HEK293 (cell line): ENCODE results near the gene PRPF4.
A peak's percentile ranks its signal among the peaks of the same experiment; 100 is the strongest.

ENCODE experiments used
- CTCF ChIA-PET: fragments of 350-600 bp; formaldehyde crosslinking; extraction: SDS; loops from one replicate; lab custom pipeline; 2021; ENCODE audit warnings: antibody characterized with exemption; lab: Yijun Ruan, JAX
- POLR2A ChIA-PET: fragments of 300-600 bp; formaldehyde crosslinking; extraction: SDS; loops from one replicate; lab custom pipeline; 2020; ENCODE audit warnings: antibody characterized with exemption, inconsistent platforms; lab: Yijun Ruan, JAX
- H3K27ac ChIP-seq: fragments of 200-500 bp; sonication (Bioruptor generic); 2 replicates; pipeline ENCODE4 v1.5.1; 2014; ENCODE audit warnings: low read depth, low read length, control low read depth, inconsistent platforms; ENCODE audit errors: extremely low read depth
- H3K36me3 ChIP-seq, 2 experiments: fragments of 200-500 bp in 1 of 2; sonication (Bioruptor generic) in 1 of 2; 1 replicate in 1 of 2; 2 replicates in 1 of 2; pipeline ENCODE4 v1.5.1; 2014 to 2017; ENCODE audit warnings: inconsistent platforms in 2 of 2, low read length in 2 of 2; ENCODE audit not compliant: control insufficient read depth in 2 of 2, insufficient read depth in 1 of 2
- H3K4me1 ChIP-seq: fragments of 200-500 bp; sonication (Bioruptor generic); 2 replicates; pipeline ENCODE4 v1.5.1; 2014; ENCODE audit warnings: mild to moderate bottlenecking, low read length, inconsistent platforms; ENCODE audit not compliant: control insufficient read depth, insufficient read depth
- H3K4me3 ChIP-seq: 2 replicates; pipeline ENCODE4 v1.5.1; 2011; ENCODE audit warnings: low read depth, mild to moderate bottlenecking, control low read depth, low read length, moderate library complexity
- H3K9me3 ChIP-seq: fragments of 200-500 bp; sonication (Bioruptor generic); 2 replicates; pipeline ENCODE4 v1.5.1; 2014; ENCODE audit warnings: low read depth, low read length, inconsistent platforms; ENCODE audit not compliant: control insufficient read depth, insufficient read depth
- AEBP2 ChIP-seq: fragments of 450-650 bp; formaldehyde crosslinking; IDR thresholded peaks from 2 replicates; pipeline ENCODE4 v1.5.1; 2016; ENCODE audit warnings: missing biosample characterization, missing genetic modification characterization, borderline replicate concordance
- ATF2 ChIP-seq: fragments of 450-650 bp; formaldehyde crosslinking; IDR thresholded peaks from 2 replicates; pipeline ENCODE4 v1.5.1; 2016; ENCODE audit warnings: missing biosample characterization, missing genetic modification characterization, low read depth
- BCL11A ChIP-seq: fragments of 450-650 bp; formaldehyde crosslinking; IDR thresholded peaks from 2 replicates; pipeline ENCODE4 v1.5.1; 2016; ENCODE audit warnings: low read depth, missing biosample characterization, missing genetic modification characterization
- BCL11B ChIP-seq: fragments of 450-650 bp; formaldehyde crosslinking; IDR thresholded peaks from 2 replicates; pipeline ENCODE4 v1.5.1; 2016; ENCODE audit warnings: low read depth, missing biosample characterization, missing genetic modification characterization
- HOXC10 ChIP-seq: sonication (generic); formaldehyde crosslinking; IDR thresholded peaks from 2 replicates; pipeline ENCODE4 v1.8.1; 2023; ENCODE audit warnings: mild to moderate bottlenecking, missing genetic modification reagents
- INSM2 ChIP-seq: fragments of 450-650 bp; formaldehyde crosslinking; IDR thresholded peaks from 2 replicates; pipeline ENCODE4 v1.5.1; 2016; ENCODE audit warnings: missing biosample characterization, missing genetic modification characterization
- KLF9 ChIP-seq: fragments of 450-650 bp; formaldehyde crosslinking; IDR thresholded peaks from 2 replicates; pipeline ENCODE4 v1.5.1; 2016; ENCODE audit warnings: missing biosample characterization, missing genetic modification characterization, low read depth
- MYNN ChIP-seq: fragments of 450-650 bp; formaldehyde crosslinking; IDR thresholded peaks from 2 replicates; pipeline ENCODE4 v1.5.1; 2016; ENCODE audit warnings: missing biosample characterization, missing genetic modification characterization, borderline replicate concordance
- RBAK ChIP-seq: fragments of 450-650 bp; formaldehyde crosslinking; IDR thresholded peaks from 2 replicates; pipeline ENCODE4 v1.5.1; 2016; ENCODE audit warnings: missing biosample characterization, missing genetic modification characterization
- REST ChIP-seq: fragments of 450-650 bp; formaldehyde crosslinking; IDR thresholded peaks from 2 replicates; pipeline ENCODE4 v1.5.1; 2016; ENCODE audit warnings: missing biosample characterization, missing genetic modification characterization
- SCRT2 ChIP-seq: fragments of 450-650 bp; formaldehyde crosslinking; IDR thresholded peaks from 2 replicates; pipeline ENCODE4 v1.5.1; 2016; ENCODE audit warnings: missing biosample characterization, missing genetic modification characterization
- ZNF114 ChIP-seq: fragments of 450-650 bp; formaldehyde crosslinking; IDR thresholded peaks from 2 replicates; pipeline ENCODE4 v1.5.0; 2017; ENCODE audit warnings: missing biosample characterization, missing genetic modification characterization
- ZNF155 ChIP-seq: fragments of 450-650 bp; formaldehyde crosslinking; IDR thresholded peaks from 2 replicates; pipeline ENCODE4 v1.5.1; 2016; ENCODE audit warnings: missing biosample characterization, missing genetic modification characterization
- ZNF449 ChIP-seq: fragments of 450-650 bp; formaldehyde crosslinking; IDR thresholded peaks from 2 replicates; pipeline ENCODE4 v1.5.1; 2017; ENCODE audit warnings: missing biosample characterization, mild to moderate bottlenecking, missing genetic modification characterization, moderate library complexity
- ZNF521 ChIP-seq: fragments of 450-650 bp; formaldehyde crosslinking; IDR thresholded peaks from 2 replicates; pipeline ENCODE4 v1.5.1; 2017; ENCODE audit warnings: missing biosample characterization, mild to moderate bottlenecking, missing genetic modification characterization
- ZNF600 ChIP-seq: fragments of 450-650 bp; formaldehyde crosslinking; IDR thresholded peaks from 2 replicates; pipeline ENCODE4 v1.5.1; 2016; ENCODE audit warnings: missing biosample characterization, missing genetic modification characterization
- ZNF658 ChIP-seq: fragments of 450-650 bp; formaldehyde crosslinking; IDR thresholded peaks from 2 replicates; pipeline ENCODE4; 2016; ENCODE audit warnings: missing biosample characterization, missing genetic modification characterization
- ZNF701 ChIP-seq: fragments of 450-650 bp; formaldehyde crosslinking; IDR thresholded peaks from 2 replicates; pipeline ENCODE4 v1.5.1; 2016; ENCODE audit warnings: missing biosample characterization, missing genetic modification characterization
- ZNF747 ChIP-seq: fragments of 450-650 bp; formaldehyde crosslinking; IDR thresholded peaks from 2 replicates; pipeline ENCODE4 v1.5.1; 2016; ENCODE audit warnings: missing biosample characterization, missing genetic modification characterization
- ZNF843 ChIP-seq: fragments of 450-650 bp; formaldehyde crosslinking; IDR thresholded peaks from 2 replicates; pipeline ENCODE4 v1.5.1; 2016; ENCODE audit warnings: missing biosample characterization, missing genetic modification characterization
- ZSCAN4 ChIP-seq: fragments of 450-650 bp; formaldehyde crosslinking; IDR thresholded peaks from 2 replicates; pipeline ENCODE4 v1.5.1; 2017; ENCODE audit warnings: missing biosample characterization, missing genetic modification characterization

Gene PRPF4

GRCh38 chr9:113299800-113300292, 24.4 kb downstream of the PRPF4 start:
- Histone ChIP-seq H3K27ac (no peak overlapping the region), H3K4me1 (no peaks in the 10 kb centered on the region), H3K4me3 (no peak overlapping the region), H3K36me3 (no peaks in the 10 kb centered on the region), H3K9me3 (no peaks in the 10 kb centered on the region)
- TF ChIP-seq HOXC10 (CRISPR knock-in tag) (no peak), ZNF843 (tag by site-specific recombination) (no peak), ZNF658 (no peak), REST (tag by site-specific recombination) (no peak), ZSCAN4 (no peak), RBAK (tag by site-specific recombination) (no peak), ZNF449 (tag by site-specific recombination) (peak; percentile 75), ATF2 (tag by site-specific recombination) (no peak)
- CTCF ChIA-PET, result interaction anchor here (1.1 to 1.7 kb wide), 2 partner anchors 12 to 107 kb away, joined by 3 to 5 read pairs; no protein-coding TSS in a partner anchor
- POLR2A ChIA-PET, result interaction anchor here (0.6 to 1.8 kb wide), 3 partner anchors 24 to 190 kb away, joined by 4 to 5 read pairs (median 5); partner anchors contain the start of genes CDC26, FKBP15, PRPF4 and SLC31A1

GRCh38 chr9:113301548-113301947, 26.1 kb downstream of the PRPF4 start:
- H3K4me3 ChIP-seq, result no peak overlapping the region
- CTCF ChIA-PET, result no interaction called here
- no peak overlapping the region for H3K27ac ChIP-seq
- H3K9me3 ChIP-seq, result no peaks in the 10 kb centered on the region
- no peaks in the 10 kb centered on the region for H3K4me1 ChIP-seq
- TF ChIP-seq ZNF747 (tag by site-specific recombination) (no peak), SCRT2 (tag by site-specific recombination) (no peak), ZNF600 (no peak), INSM2 (tag by site-specific recombination) (no peak), MYNN (tag by site-specific recombination) (no peak), ZNF114 (tag by site-specific recombination) (no peak), AEBP2 (no peak), ZNF701 (tag by site-specific recombination) (no peak), BCL11B (tag by site-specific recombination) (no peak), ZNF521 (tag by site-specific recombination) (no peak), ZNF155 (tag by site-specific recombination) (no peak), BCL11A (tag by site-specific recombination) (no peak), KLF9 (tag by site-specific recombination) (no peak)
- TF ChIP-seq, all 188 proteins: peak for 0
- H3K36me3 ChIP-seq, result no peaks in the 10 kb centered on the region
- POLR2A ChIA-PET, result no interaction called here
